ENCODE measurements around the gene SLC7A8. TPM values are rescaled to one million over a fixed set of nuclear protein-coding genes. Genes with fewer than 3 reads are reported as not detected.
A peak's percentile ranks its signal among the peaks of the same experiment; 100 is the strongest.

Gene SLC7A8
- total RNA-seq, 1 donor from 2014 or later: 56.5 TPM

DNA sequence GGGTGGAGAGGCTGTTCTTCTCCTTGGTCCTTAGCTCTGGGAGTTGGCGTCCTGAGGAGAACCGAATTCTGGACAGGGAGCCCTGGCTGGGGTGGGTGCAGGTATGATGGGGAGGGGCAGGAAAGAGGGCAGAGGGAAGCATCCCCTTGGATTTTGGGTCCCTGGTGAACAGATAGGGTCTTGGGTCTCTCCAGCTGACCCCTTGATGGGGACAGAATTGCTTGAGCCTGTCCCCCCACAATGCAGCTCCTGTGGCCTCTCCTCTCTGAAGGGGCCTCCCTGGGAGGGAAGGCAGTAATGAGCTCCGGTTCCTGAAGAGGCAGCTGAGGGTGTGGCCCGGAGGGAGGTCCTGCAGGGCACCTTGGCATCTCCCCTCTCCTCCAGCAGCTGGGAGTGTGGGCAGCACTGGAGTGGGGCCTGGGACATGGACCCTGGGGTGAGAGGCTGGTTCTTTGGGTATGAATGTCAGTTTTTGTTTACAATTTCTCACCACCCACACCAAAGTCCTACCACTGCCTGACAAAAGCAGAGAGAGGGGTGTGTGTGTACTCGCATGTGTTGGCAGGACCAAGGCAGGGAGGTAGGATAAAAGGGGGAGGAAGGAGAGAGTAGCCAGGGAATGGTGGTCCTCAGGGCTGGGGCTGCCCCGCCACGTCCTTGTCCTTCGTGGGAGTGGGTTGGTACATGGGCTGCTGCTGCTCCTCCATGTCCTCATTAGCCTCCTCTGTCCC is 56.7 kb downstream of the SLC7A8 start:
- Histone ChIP-seq H3F3A (ENCODE audit: low read depth) (peaks cover 12% of the 10 kb centered on the region), H3K79me2 (ENCODE audit: low read depth) (no peaks in the 10 kb centered on the region), H3K4me2 (no peak overlapping the region), H3K4me1 (peaks cover 6% of the 10 kb centered on the region), H3K27me3 (no peaks in the 10 kb centered on the region), H3K9me3 (ENCODE audit: low read depth) (no peaks in the 10 kb centered on the region), H3K27ac (no peak overlapping the region), H3K36me3 (no peaks in the 10 kb centered on the region), H3K4me3 (no peak overlapping the region), H3K9ac (no peak overlapping the region), H2AFZ (replicated peaks) (no peak overlapping the region), H4K20me1 (ENCODE audit: low read depth) (no peaks in the 10 kb centered on the region)
- Mint-ChIP-seq H3K4me3 (no peak overlapping the region), H3K4me1 (peaks cover 26% of the 10 kb centered on the region), H3K27ac (no peak overlapping the region), H3K27me3 (ENCODE audit: insufficient read depth, low read depth) (no peaks in the 10 kb centered on the region), H3K9me3 (peaks cover 2% of the 10 kb centered on the region), H3K36me3 (peaks cover 23% of the 10 kb centered on the region)
- no peak for TF ChIP-seq EZH2phosphoT487 (IDR thresholded peaks at IDR 0.05)
- TF ChIP-seq EZH2 (IDR thresholded peaks at IDR 0.05): no peak
- TF ChIP-seq, protein P1, sequence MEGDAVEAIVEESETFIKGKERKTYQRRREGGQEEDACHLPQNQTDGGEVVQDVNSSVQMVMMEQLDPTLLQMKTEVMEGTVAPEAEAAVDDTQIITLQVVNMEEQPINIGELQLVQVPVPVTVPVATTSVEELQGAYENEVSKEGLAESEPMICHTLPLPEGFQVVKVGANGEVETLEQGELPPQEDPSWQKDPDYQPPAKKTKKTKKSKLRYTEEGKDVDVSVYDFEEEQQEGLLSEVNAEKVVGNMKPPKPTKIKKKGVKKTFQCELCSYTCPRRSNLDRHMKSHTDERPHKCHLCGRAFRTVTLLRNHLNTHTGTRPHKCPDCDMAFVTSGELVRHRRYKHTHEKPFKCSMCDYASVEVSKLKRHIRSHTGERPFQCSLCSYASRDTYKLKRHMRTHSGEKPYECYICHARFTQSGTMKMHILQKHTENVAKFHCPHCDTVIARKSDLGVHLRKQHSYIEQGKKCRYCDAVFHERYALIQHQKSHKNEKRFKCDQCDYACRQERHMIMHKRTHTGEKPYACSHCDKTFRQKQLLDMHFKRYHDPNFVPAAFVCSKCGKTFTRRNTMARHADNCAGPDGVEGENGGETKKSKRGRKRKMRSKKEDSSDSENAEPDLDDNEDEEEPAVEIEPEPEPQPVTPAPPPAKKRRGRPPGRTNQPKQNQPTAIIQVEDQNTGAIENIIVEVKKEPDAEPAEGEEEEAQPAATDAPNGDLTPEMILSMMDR (IDR thresholded peaks at IDR 0.05): no peak
- no peak for DNase-seq (ENCODE audit: low spot score)

DNA sequence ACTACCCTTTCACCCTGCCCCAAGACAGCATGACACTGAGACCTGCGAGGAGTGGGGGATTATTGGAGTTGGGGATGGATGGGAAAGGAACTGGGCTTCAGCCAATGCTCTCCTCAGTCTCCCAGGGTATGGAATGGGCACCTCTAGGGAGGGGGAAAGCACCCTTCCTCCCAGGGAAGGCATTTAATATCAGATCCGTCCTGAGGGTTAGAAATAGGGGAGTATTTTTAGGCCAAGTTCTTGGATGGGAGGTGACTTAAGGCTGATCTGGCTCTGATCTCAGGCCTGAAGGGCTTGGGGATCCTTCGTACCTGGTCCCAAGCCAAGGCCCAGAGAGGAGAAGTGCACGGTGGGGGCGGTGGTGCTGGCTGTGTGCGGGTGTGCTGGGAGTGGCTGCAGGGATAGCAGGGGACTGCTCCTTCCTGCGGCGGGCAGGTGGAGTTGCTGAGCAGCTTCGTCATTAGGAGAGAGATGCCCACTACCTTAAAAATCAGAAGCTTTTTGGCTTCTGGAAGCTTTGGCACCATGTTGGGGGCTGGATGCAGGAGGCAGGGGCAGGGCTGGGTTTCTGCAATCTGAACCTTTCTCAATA is 57.4 kb downstream of the SLC7A8 start:
- Mint-ChIP-seq H3K27ac (peak overlapping the region; percentile 80), H3K4me1 (peaks cover 33% of the 10 kb centered on the region), H3K9me3 (peaks cover 2% of the 10 kb centered on the region), H3K36me3 (peaks cover 20% of the 10 kb centered on the region), H3K27me3 (ENCODE audit: insufficient read depth, low read depth) (no peaks in the 10 kb centered on the region), H3K4me3 (peak overlapping the region; percentile 57)
- H3K4me3 ChIP-seq: no peak overlapping the region
- no peak overlapping the region for H3K27ac ChIP-seq
- peaks cover 9% of the 10 kb centered on the region for H3K4me1 ChIP-seq
- H3F3A ChIP-seq (ENCODE audit: low read depth): peaks cover 18% of the 10 kb centered on the region
- DNase-seq (ENCODE audit: low spot score): no peak
- H3K27me3 ChIP-seq: no peaks in the 10 kb centered on the region
- H3K4me2 ChIP-seq: no peak overlapping the region
- no peaks in the 10 kb centered on the region for H4K20me1 ChIP-seq (ENCODE audit: low read depth)
- no peaks in the 10 kb centered on the region for H3K9me3 ChIP-seq (ENCODE audit: low read depth)
- H2AFZ ChIP-seq (replicated peaks): no peak overlapping the region
- no peaks in the 10 kb centered on the region for H3K79me2 ChIP-seq (ENCODE audit: low read depth)
- no peaks in the 10 kb centered on the region for H3K36me3 ChIP-seq
- H3K9ac ChIP-seq: no peak overlapping the region
- TF ChIP-seq EZH2 (IDR thresholded peaks at IDR 0.05): no peak
- TF ChIP-seq EZH2phosphoT487 (IDR thresholded peaks at IDR 0.05): no peak
- TF ChIP-seq, protein P1 (IDR thresholded peaks at IDR 0.05): no peak

DNA sequence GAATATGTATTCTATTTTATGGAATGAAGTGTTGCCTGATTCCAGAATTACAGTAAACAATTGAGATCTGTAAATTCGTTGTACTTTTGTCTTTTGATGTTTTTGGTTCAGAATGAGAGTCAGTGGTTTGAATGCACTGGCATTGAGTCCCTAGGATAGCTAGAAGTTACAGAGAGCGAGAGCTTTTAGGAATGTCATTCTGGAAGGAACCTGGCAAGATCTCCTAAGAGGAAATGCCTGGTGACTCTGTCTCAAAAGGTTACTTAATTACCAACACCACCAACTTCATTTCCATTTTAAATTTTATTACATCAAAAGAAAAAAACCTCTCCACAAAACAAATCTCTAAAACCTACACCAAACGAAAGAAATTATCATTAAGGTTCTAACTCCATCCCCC is 58.4 kb downstream of the SLC7A8 start:
- no peaks in the 10 kb centered on the region for H3K27me3 ChIP-seq
- no peaks in the 10 kb centered on the region for H3K79me2 ChIP-seq (ENCODE audit: low read depth)
- no peak overlapping the region for H2AFZ ChIP-seq (replicated peaks)
- no peaks in the 10 kb centered on the region for H3K9me3 ChIP-seq (ENCODE audit: low read depth)
- H3F3A ChIP-seq (ENCODE audit: low read depth): peaks cover 19% of the 10 kb centered on the region
- Mint-ChIP-seq H3K4me3 (no peak overlapping the region), H3K36me3 (peaks cover 17% of the 10 kb centered on the region), H3K27ac (no peak overlapping the region), H3K9me3 (peaks cover 2% of the 10 kb centered on the region), H3K27me3 (ENCODE audit: insufficient read depth, low read depth) (peaks cover 2% of the 10 kb centered on the region), H3K4me1 (peaks cover 43% of the 10 kb centered on the region)
- no peak overlapping the region for H3K4me3 ChIP-seq
- peaks cover 12% of the 10 kb centered on the region for H3K4me1 ChIP-seq
- TF ChIP-seq, protein P1 (IDR thresholded peaks at IDR 0.05): no peak
- no peak for TF ChIP-seq EZH2 (IDR thresholded peaks at IDR 0.05)
- TF ChIP-seq EZH2phosphoT487 (IDR thresholded peaks at IDR 0.05): no peak
- no peak for DNase-seq (ENCODE audit: low spot score)
- no peaks in the 10 kb centered on the region for H3K36me3 ChIP-seq
- no peak overlapping the region for H3K27ac ChIP-seq
- H3K4me2 ChIP-seq: no peak overlapping the region
- H4K20me1 ChIP-seq (ENCODE audit: low read depth): no peaks in the 10 kb centered on the region
- no peak overlapping the region for H3K9ac ChIP-seq

All from neural progenitor cell (in vitro differentiated cells).